Stomach (tissue), 9 donors: Measurements from ENCODE around the gene RNU6-9. TPM values are rescaled to one million over a fixed set of nuclear protein-coding genes. Genes with fewer than 3 reads are reported as not detected.

Source experiments
- DNase-seq, 2 donors: peaks; one replicate each; pipeline versions ENCODE4 v3.0.0 to v3.0.0-alpha.2; 2013 to 2019
- H3K27ac ChIP-seq, 5 donors: fragments of 200-600 bp in 4 of 5; sonication (generic) in 4 of 5; one replicate each; pipeline ENCODE4 v1.5.1; 2013 to 2019; ENCODE audit warnings: mild to moderate bottlenecking in 1 of 5, moderate library complexity in 1 of 5
- H3K27me3 ChIP-seq, 3 donors: fragments of 200-600 bp; sonication (generic); one replicate each; pipeline ENCODE4 v1.5.1; 2017 to 2019; ENCODE audit warnings: mixed run types in 1 of 3
- H3K36me3 ChIP-seq, 4 donors: fragments of 200-600 bp; sonication (generic); 1 replicate in 3 of 4; 2 replicates in 1 of 4; pipeline ENCODE4 v1.5.1; 2016 to 2019
- H3K4me1 ChIP-seq, 4 donors: fragments of 200-600 bp; sonication (generic); one replicate each; pipeline ENCODE4 v1.5.1; 2016 to 2019
- H3K4me3 ChIP-seq, 4 donors: fragments of 200-600 bp; sonication (generic) in 3 of 4; one replicate each; pipeline ENCODE4 v1.5.1; 2016 to 2019; ENCODE audit warnings: mild to moderate bottlenecking in 1 of 4
- H3K9me3 ChIP-seq, 4 donors: fragments of 200-600 bp; sonication (generic); one replicate each; pipeline ENCODE4 v1.5.1; 2016 to 2019
- EP300 ChIP-seq: sonication (generic); formaldehyde crosslinking; IDR thresholded peaks from one replicate; pipeline ENCODE4 v1.6.1; 2017; ENCODE audit warnings: antibody characterized with exemption
- POLR2A ChIP-seq, 4 donors: fragments of 450-650 bp; IDR thresholded peaks; one replicate each; pipeline ENCODE4 v1.6.1; 2016; ENCODE audit warnings: antibody characterized with exemption in 4 of 4, control low read depth in 2 of 4, mild to moderate bottlenecking in 1 of 4, moderate library complexity in 1 of 4
- POLR2AphosphoS5 ChIP-seq, 3 donors: sonication (generic); formaldehyde crosslinking; IDR thresholded peaks; one replicate each; pipeline ENCODE4 v1.6.1; 2016; ENCODE audit warnings: antibody characterized with exemption in 3 of 3
- WGBS, 5 donors: extraction: QIAGEN DNeasy Blood & Tissue Kit in 3 of 5; methylation state at CpG; one replicate each; pipeline versions ENCODE4 v1.1.5 to v1.1.7; 2013 to 2018; 5-methylcytosine and 5-hydroxymethylcytosine counted together
- intact Hi-C: fragments of 100-400 bp; cut with DNase I; formaldehyde crosslinking; loops from one replicate; pipeline ENCODE4 v1.15.1; 2023; ENCODE audit warnings: low total_unique reads
- polyA plus RNA-seq, 3 donors: library from polyadenylated mRNA; stranded (reverse); fragments of 200-250 nt; gene quantifications; one replicate each; pipeline ENCODE4 v1.2.3, GENCODE V29; 2013
- total RNA-seq, 5 donors: library from RNA; depleted of rRNA; stranded (reverse); fragments of >200 nt; gene quantifications; one replicate each; pipeline versions ENCODE4 v1.1.0 to v1.2.3, GENCODE V29; 2014 to 2016
- TF ChIP-seq, protein P1 (sequence below), 7 experiments: fragments of 450-650 bp in 4 of 7; fragments of 200-600 bp in 3 of 7; sonication (generic) in 3 of 7; IDR thresholded peaks; one replicate each; pipeline ENCODE4 v1.5.1; 2016 to 2019; ENCODE audit warnings: antibody characterized with exemption in 7 of 7, control low read depth in 2 of 7, mild to moderate bottlenecking in 1 of 7
- donor health status: healthy with polysubstance abuse.
- donor health status: Bipolar disorder and iron deficiency.
- donor health status: healthy.

RNU6-9 gene
- total and polyA plus RNA-seq, 8 donors, result not detected

DNA sequence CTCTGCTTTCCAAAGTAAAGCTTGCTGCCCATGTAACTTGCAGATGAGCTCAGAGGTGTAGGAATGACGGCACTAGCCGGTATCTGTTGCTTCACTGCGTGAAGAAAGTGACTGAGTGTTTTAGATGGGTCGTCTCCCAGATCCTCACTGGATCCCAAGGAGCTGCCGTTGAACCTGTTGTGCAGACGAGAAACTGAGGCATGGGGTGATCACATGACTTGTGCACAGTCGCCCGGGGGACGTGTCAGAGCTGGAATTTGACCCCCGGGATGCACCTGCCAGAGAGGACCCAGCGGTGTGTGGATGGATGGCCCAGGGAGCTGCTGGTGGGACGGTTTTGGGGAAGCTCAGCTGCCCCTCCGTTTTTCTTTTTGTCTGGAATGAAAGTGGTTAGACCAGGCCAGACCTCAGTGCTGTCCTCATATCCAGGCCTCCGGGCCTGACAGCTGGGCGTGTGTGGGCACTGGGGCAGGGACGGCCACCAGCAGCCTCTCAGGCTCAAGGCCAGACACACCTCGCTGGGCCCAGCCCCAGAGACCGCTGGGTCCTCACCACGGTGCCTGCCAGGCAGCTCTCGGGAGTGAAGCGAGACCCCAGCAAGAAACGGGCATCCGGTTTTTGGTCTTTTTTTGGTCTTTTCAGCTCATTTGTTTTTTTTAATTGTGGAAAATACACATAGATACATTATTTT, 45.1 kb downstream of the RNU6-9 start:
- Histone ChIP-seq H3K9me3 (no peaks in the 10 kb centered on the region), H3K27ac (no peak overlapping the region), H3K27me3 (peaks cover 0 to 3% (median 0%) of the 10 kb centered on the region in 3 donors), H3K4me1 (peaks cover 40 to 63% (median 56%) of the 10 kb centered on the region in 4 donors), H3K36me3 (peaks cover 0 to 1% (median 0%) of the 10 kb centered on the region in 4 donors), H3K4me3 (no peak overlapping the region)
- no peak for TF ChIP-seq EP300
- no peak for TF ChIP-seq POLR2A (IDR thresholded peaks at IDR 0.05)
- no peak for TF ChIP-seq POLR2AphosphoS5 (IDR thresholded peaks at IDR 0.05)
- TF ChIP-seq, protein P1, sequence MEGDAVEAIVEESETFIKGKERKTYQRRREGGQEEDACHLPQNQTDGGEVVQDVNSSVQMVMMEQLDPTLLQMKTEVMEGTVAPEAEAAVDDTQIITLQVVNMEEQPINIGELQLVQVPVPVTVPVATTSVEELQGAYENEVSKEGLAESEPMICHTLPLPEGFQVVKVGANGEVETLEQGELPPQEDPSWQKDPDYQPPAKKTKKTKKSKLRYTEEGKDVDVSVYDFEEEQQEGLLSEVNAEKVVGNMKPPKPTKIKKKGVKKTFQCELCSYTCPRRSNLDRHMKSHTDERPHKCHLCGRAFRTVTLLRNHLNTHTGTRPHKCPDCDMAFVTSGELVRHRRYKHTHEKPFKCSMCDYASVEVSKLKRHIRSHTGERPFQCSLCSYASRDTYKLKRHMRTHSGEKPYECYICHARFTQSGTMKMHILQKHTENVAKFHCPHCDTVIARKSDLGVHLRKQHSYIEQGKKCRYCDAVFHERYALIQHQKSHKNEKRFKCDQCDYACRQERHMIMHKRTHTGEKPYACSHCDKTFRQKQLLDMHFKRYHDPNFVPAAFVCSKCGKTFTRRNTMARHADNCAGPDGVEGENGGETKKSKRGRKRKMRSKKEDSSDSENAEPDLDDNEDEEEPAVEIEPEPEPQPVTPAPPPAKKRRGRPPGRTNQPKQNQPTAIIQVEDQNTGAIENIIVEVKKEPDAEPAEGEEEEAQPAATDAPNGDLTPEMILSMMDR (IDR thresholded peaks at IDR 0.05), result no peak
- WGBS, 5 donors, result 84 to 89% (median 86%) methylated on average over 23 of the region's 23 CpGs
- DNase-seq, result no peak
- intact Hi-C loops, result no loop called here

DNA sequence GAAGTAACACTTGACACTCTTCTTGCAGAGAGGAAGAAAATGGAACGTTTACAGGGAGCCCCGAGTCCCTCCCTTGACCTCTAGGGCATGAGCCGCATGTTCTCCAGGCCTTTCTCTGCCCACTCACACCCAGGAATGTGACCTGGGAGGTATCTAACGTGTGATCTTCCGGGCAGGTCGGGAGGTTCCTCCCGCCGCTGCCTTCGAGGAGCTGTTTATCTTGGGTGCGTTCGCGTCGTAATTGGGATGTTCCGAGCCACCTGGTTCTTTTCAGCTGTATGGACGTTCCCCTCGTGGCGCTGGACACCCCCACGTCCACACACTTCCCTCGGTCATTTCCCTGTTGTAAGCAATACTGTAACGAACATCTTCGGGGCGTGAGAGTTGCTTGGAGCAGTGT, 46.2 kb downstream of the RNU6-9 start:
- no peak for DNase-seq
- WGBS, 5 donors, result 89 to 93% (median 91%) methylated on average over 21 to 22 of the region's 22 CpGs
- intact Hi-C loops, result no loop called here
- TF ChIP-seq POLR2A (IDR thresholded peaks at IDR 0.05), result no peak
- TF ChIP-seq, protein P1 (IDR thresholded peaks at IDR 0.05), result no peak
- no peak for TF ChIP-seq POLR2AphosphoS5 (IDR thresholded peaks at IDR 0.05)
- TF ChIP-seq EP300, result no peak
- no peak overlapping the region for H3K27ac ChIP-seq
- peaks cover 0 to 5% (median 0%) of the 10 kb centered on the region in 4 donors for H3K36me3 ChIP-seq
- peaks cover 34 to 60% (median 51%) of the 10 kb centered on the region in 4 donors for H3K4me1 ChIP-seq
- peaks cover 0 to 3% (median 0%) of the 10 kb centered on the region in 3 donors for H3K27me3 ChIP-seq
- H3K4me3 ChIP-seq, result no peak overlapping the region
- no peaks in the 10 kb centered on the region for H3K9me3 ChIP-seq

DNA sequence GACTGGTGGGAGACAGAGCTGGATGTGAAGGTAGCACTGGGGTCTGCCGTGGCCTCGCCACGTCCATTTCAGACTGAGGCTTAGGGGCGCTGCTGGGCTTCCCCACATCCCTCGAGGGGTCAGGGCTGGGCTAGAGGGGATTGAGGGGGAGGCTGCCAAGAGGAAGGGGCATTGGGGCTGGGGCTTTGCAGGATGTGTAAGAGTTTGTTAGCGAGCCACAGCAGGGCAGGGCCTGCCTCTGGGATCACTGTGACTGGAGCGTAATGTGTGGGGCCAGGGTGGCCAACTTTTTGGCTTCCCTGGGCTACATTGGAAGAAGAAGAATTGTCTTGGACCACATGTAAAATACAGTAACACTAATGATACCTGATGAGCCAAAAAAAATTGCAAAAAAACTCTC, 46.6 kb downstream of the RNU6-9 start:
- Histone ChIP-seq H3K4me1 (peaks cover 31 to 60% (median 51%) of the 10 kb centered on the region in 4 donors), H3K27me3 (peaks cover 0 to 5% (median 0%) of the 10 kb centered on the region in 3 donors), H3K9me3 (no peaks in the 10 kb centered on the region), H3K36me3 (peaks cover 0 to 5% (median 0%) of the 10 kb centered on the region in 4 donors), H3K27ac (peak overlapping the region; percentile 85 to 90 (median 89)), H3K4me3 (no peak overlapping the region)
- TF ChIP-seq EP300, result no peak
- no peak for TF ChIP-seq POLR2AphosphoS5 (IDR thresholded peaks at IDR 0.05)
- TF ChIP-seq, protein P1 (IDR thresholded peaks at IDR 0.05), result no peak
- TF ChIP-seq POLR2A (IDR thresholded peaks at IDR 0.05), result no peak
- WGBS, 5 donors, result 90 to 95% (median 94%) methylated on average over 7 of the region's 7 CpGs
- intact Hi-C loops, result no loop called here
- DNase-seq, result no peak

DNA sequence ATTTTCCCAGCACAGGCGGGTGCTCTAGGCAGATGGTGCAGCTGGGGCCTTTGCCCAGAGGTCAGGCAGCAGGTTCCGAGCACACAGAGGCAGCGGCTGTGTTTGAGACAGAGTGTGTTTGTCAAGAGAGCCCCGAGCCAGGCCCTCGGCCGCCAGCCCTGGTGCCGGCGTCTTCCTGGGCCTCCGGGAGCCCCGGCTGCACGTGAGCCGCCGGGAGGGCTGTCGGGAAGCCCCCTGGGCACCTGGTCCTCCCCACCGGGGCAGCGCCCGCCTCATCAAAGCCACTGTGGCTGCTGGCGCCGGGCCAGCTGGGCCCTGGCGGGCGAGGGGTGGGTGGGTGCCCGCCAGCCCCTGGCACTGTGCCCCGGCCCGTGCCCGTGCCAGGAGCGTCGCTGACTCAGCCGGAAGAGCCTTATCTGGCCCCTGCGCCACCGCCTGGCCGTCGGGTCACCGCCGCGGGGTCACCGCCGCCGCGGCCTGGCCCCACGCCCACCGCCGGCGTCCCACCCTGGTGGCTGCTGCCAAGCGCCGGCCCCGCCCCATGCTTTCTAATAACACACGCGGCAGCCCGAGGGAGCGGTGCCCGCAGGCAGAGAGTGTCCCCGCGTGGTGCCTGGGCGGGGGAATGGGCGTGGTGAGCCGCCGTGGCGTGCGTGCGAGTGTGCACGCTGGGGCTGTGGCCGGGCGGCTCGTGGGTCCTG, 47.5 kb downstream of the RNU6-9 start:
- Histone ChIP-seq H3K4me1 (peaks cover 25 to 55% (median 43%) of the 10 kb centered on the region in 4 donors), H3K27ac (peak overlapping the region; percentile 85 to 90 (median 89)), H3K4me3 (peak overlapping the region; percentile 33 to 45 (median 37)), H3K9me3 (no peaks in the 10 kb centered on the region), H3K27me3 (peaks cover 0 to 12% (median 0%) of the 10 kb centered on the region in 3 donors), H3K36me3 (peaks cover 0 to 5% (median 0%) of the 10 kb centered on the region in 4 donors)
- intact Hi-C loops, result no loop called here
- DNase-seq, result peak; percentile 91 to 92
- TF ChIP-seq POLR2AphosphoS5 (IDR thresholded peaks at IDR 0.05) (peak in 2 of 3 donors; percentile 58 to 63), EP300 (no peak), POLR2A (IDR thresholded peaks at IDR 0.05) (no peak)
- TF ChIP-seq, protein P1 (IDR thresholded peaks at IDR 0.05), result peak in 1 of 7 experiments; percentile 12
- WGBS, 5 donors, result 14 to 38% (median 15%) methylated on average over 16 to 64 of the region's 64 CpGs
